ENCODE results near the gene TMEM107. TPM values are rescaled to one million over a fixed set of nuclear protein-coding genes. Genes with fewer than 3 reads are reported as not detected.
"Not testable (repeated sequence)": the region's sequence is repeated elsewhere in the genome, so short reads cannot be mapped to it uniquely, and the experiment has no call there.

TMEM107 gene
- total RNA-seq, 1 donor from 2014 or later, result 14.6 TPM

- Mint-ChIP-seq H3K36me3 (ENCODE audit: low read depth, unreplicated experiment) (peaks cover 26% of the 10 kb centered on the region), H3K4me1 (ENCODE audit: unreplicated experiment) (peaks cover 31% of the 10 kb centered on the region), H3K4me3 (ENCODE audit: unreplicated experiment) (peak overlapping the region; percentile 97), H3K9me3 (ENCODE audit: unreplicated experiment) (peaks cover 5% of the 10 kb centered on the region), H3K27ac (ENCODE audit: unreplicated experiment) (peak overlapping the region; percentile 97), H3K27me3 (ENCODE audit: unreplicated experiment) (peaks cover 52% of the 10 kb centered on the region)
- no peak for TF ChIP-seq CTCF (IDR thresholded peaks at IDR 0.05; ENCODE audit: unreplicated experiment)
- no peak for DNase-seq (ENCODE audit: low spot score)
These were observed 46.1 kb upstream of the TMEM107 start for GRCh38 chr17:8222380-8222629.

DNA sequence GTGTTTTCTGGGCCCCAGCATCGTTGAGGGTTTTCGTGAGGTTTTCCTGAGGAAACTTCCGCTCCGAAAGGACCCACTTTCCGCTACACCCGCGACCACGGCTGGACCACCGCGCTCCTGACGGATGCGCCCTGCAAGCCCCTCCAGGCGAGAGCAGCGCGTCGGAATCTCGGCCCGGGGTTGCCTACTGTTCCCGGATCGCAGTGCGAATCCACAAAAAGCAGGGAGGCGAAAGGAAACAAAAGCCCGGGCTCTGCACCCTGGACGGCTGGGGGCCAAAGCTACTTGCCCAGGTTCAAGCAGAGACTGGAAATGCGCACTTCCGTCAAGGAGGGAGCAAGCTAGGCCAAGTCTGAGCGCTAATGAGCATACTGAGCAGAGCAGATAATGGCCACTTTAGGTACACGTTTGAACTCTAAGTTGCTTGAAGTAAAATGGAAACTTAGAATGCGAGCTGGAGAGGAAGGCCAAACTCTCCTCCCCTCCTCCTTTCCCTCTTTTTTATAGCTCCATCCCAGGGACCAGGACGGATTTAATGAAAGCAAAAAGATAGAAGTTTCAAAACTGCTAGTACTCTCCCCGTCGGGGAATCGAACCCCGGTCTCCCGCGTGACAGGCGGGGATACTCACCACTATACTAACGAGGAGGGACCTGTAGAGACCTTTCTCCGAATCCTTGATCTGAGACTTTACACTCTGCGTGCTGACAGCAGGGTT lies 45.6 kb upstream of the TMEM107 start:
- no peak for TF ChIP-seq CTCF (IDR thresholded peaks at IDR 0.05; ENCODE audit: unreplicated experiment)
- H3K4me3 Mint-ChIP-seq (ENCODE audit: unreplicated experiment), result peak overlapping the region; percentile 97

DNA sequence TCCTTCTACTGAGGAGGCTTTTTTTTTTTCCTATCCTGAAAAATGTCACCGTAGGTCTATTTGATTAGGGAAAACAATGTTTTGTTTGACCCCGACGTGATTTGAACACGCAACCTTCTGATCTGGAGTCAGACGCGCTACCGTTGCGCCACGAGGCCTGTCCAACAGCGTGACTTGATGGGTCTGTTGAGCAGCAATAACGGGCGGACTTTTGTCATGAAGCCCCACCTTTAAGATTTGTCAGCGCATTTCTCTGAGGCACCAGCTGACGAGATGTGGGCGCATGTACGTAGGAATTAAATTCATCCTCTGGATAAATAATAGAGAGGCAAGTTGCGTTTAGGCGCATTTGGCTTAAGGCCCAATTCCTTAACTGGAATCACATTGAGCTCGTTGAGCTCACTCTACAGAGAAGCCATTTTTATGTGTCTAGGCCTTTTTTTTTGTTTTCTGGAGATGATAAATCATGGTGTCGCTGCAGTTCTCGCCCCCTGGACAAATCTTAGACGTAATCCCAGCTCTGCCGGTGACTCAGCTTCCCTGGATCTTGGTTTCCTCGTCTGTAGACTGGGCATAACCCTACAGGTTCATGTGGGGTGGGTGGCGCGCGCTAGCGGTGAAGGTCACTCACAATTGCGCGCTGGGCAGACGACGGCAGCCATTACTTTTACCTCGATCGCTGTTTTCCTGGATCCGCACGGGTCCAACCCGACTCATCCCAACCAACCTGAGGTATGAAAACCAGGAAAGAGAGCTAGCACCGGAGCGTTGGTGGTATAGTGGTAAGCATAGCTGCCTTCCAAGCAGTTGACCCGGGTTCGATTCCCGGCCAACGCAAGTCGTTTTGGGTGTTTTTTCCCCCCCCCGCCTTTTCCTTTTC lies 44.8 kb upstream of the TMEM107 start:
- H3K36me3 Mint-ChIP-seq (ENCODE audit: low read depth, unreplicated experiment), result peaks cover 15% of the 10 kb centered on the region
- peak overlapping the region; percentile 97 for H3K27ac Mint-ChIP-seq (ENCODE audit: unreplicated experiment)
- H3K9me3 Mint-ChIP-seq (ENCODE audit: unreplicated experiment), result peaks cover 5% of the 10 kb centered on the region
- no peak for TF ChIP-seq CTCF (IDR thresholded peaks at IDR 0.05; ENCODE audit: unreplicated experiment)
- DNase-seq (ENCODE audit: low spot score), result peak; percentile 92
- peaks cover 40% of the 10 kb centered on the region for H3K27me3 Mint-ChIP-seq (ENCODE audit: unreplicated experiment)
- H3K4me3 Mint-ChIP-seq (ENCODE audit: unreplicated experiment), result peak overlapping the region; percentile 97
- peaks cover 22% of the 10 kb centered on the region for H3K4me1 Mint-ChIP-seq (ENCODE audit: unreplicated experiment)

More for the DNA sequence above, 45.6 kb upstream of the TMEM107 start:
- H3K4me1 Mint-ChIP-seq (ENCODE audit: unreplicated experiment), result peaks cover 26% of the 10 kb centered on the region
- peak; percentile 89 for DNase-seq (ENCODE audit: low spot score)
- peaks cover 21% of the 10 kb centered on the region for H3K36me3 Mint-ChIP-seq (ENCODE audit: low read depth, unreplicated experiment)
- peaks cover 48% of the 10 kb centered on the region for H3K27me3 Mint-ChIP-seq (ENCODE audit: unreplicated experiment)
- peak overlapping the region; percentile 97 for H3K27ac Mint-ChIP-seq (ENCODE audit: unreplicated experiment)
- peaks cover 5% of the 10 kb centered on the region for H3K9me3 Mint-ChIP-seq (ENCODE audit: unreplicated experiment)

DNA sequence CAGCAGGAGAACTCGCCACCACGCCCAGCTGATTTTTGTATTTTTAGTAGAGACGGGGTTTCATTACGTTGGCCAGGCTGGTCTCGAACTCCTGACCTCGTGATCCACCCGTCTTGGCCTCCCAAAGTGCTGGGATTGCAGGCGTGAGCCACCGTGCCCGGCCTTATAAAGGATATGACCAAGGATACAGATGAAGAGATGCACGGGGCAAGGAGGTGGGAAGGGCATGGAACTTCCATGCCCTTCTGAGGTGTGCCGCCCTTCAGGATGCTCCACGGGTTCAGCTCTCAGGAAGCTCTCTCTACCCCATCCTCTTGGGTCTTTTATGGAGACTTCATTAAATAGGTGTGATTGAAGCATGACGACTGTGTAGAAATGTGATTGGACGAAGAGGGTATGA lies 37.8 kb upstream of the TMEM107 start:
- H3K4me1 Mint-ChIP-seq (ENCODE audit: unreplicated experiment), result peaks cover 16% of the 10 kb centered on the region
- H3K9me3 Mint-ChIP-seq (ENCODE audit: unreplicated experiment), result not testable (repeated sequence)

DNA sequence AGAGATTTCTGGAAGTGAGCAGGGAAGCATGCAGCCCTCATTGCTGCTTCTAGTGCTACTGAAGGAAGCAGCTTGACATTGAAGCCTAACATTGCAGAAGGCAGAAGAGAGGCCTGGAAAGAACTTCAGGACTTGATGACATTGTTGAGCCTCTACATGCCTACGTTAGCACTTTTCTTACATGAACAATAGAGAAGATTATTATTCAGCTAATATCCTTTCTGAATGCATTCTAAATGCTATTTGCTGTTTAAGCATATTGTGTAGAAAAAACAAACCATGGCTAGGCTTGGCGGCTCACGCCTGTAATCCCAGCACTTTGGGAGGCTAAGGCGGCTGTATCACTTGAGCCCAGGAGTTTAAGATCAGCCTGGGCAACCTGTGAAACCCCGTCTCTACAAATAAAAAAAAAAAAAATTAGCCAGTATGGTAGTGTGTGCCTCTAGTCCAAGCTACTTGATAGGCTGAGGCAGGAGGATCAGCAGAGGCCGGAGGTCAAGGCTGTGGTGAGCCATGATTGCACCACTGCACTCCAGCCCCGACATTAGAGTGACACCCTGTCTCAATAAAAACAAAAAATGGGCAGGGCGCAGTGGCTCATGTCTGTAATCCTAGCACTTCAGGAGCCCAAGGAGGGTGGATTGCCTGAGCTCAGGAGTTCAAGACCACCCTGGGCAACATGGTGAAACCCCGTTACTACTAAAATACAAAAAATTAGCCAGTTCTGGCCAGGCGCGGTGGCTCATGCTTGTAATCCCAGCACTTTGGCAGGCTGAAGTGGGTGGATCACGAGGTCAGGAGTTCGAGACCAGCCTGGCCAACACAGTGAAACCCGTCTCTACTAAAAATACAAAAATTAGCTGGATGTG lies 36.4 kb upstream of the TMEM107 start:
- Mint-ChIP-seq H3K27me3 (ENCODE audit: unreplicated experiment) (peaks cover 2% of the 10 kb centered on the region), H3K27ac (ENCODE audit: unreplicated experiment) (no peak overlapping the region), H3K9me3 (ENCODE audit: unreplicated experiment) (no peaks in the 10 kb centered on the region), H3K36me3 (ENCODE audit: low read depth, unreplicated experiment) (no peaks in the 10 kb centered on the region), H3K4me1 (ENCODE audit: unreplicated experiment) (peaks cover 19% of the 10 kb centered on the region), H3K4me3 (ENCODE audit: unreplicated experiment) (no peak overlapping the region)
- DNase-seq (ENCODE audit: low spot score), result no peak
- no peak for TF ChIP-seq CTCF (IDR thresholded peaks at IDR 0.05; ENCODE audit: unreplicated experiment)

More for the DNA sequence above, 37.8 kb upstream of the TMEM107 start:
- H3K36me3 Mint-ChIP-seq (ENCODE audit: low read depth, unreplicated experiment); DNase-seq (ENCODE audit: low spot score); H3K27me3 Mint-ChIP-seq (ENCODE audit: unreplicated experiment); H3K4me3 Mint-ChIP-seq (ENCODE audit: unreplicated experiment); H3K27ac Mint-ChIP-seq (ENCODE audit: unreplicated experiment): not testable (repeated sequence)
